Measurements from ENCODE around the gene PLCB1.
A peak's percentile ranks its signal among the peaks of the same experiment; 100 is the strongest.

The PLCB1 gene

GRCh38 chr20:8183526-8183925 lies 51.5 kb downstream of the PLCB1 start:
- CTCF ChIA-PET = interaction anchor here (1.2 kb wide), 1 partner anchor 9 kb away, joined by 5 read pairs; no protein-coding TSS in a partner anchor

GRCh38 chr20:8187740-8188139 lies 55.7 kb downstream of the PLCB1 start:
- DNase-seq = peak; percentile 18 to 69 (median 58)
- Histone ChIP-seq H3K27ac (ENCODE audit: insufficient read depth in 1 of 2, low read depth in 1 of 2, low read length in 2 of 2, poor library complexity in 1 of 2, severe bottlenecking in 2 of 2) (no peak overlapping the region), H3K27me3 (replicated peaks in 2 of 5; ENCODE audit: control insufficient read depth in 4 of 5, insufficient read depth in 5 of 5, low read length in 4 of 5) (no peaks in the 10 kb centered on the region), H3K4me1 (ENCODE audit: control extremely low read depth in 1 of 4, control insufficient read depth in 4 of 4, insufficient read depth in 4 of 4, low read length in 3 of 4) (peaks cover 0 to 3% (median 0%) of the 10 kb centered on the region in 4 experiments), H3K4me3 (ENCODE audit: control insufficient read depth in 1 of 7, extremely low read depth in 1 of 7, insufficient read depth in 4 of 7, low read depth in 2 of 7, low read length in 6 of 7) (no peak overlapping the region), H3K9me3 (ENCODE audit: control extremely low read depth in 1 of 5, control insufficient read depth in 4 of 5, insufficient read depth in 2 of 5, low read depth in 1 of 5, low read length in 4 of 5) (peaks cover 0 to under 1% (median 0%) of the 10 kb centered on the region in 5 experiments), H3K36me3 (ENCODE audit: control insufficient read depth in 4 of 4, insufficient read depth in 4 of 4, low read length in 3 of 4) (peaks cover 0 to 4% (median under 1%) of the 10 kb centered on the region in 4 experiments)
- CTCF ChIA-PET = interaction anchor here (0.8 kb wide), 1 partner anchor 9 kb away, joined by 4 read pairs; no protein-coding TSS in a partner anchor
- 81% methylated on average over 2 of the region's 2 CpGs for WGBS (ENCODE audit: insufficient coverage)
- POLR2A ChIA-PET = no interaction called here

More at GRCh38 chr20:8183526-8183925, 51.5 kb downstream of the PLCB1 start:
- no CpG with 5 or more reads among the region's 2 CpGs for WGBS (ENCODE audit: insufficient coverage)
- POLR2A ChIA-PET = no interaction called here
- Histone ChIP-seq H3K27ac (ENCODE audit: insufficient read depth in 1 of 2, low read depth in 1 of 2, low read length in 2 of 2, poor library complexity in 1 of 2, severe bottlenecking in 2 of 2) (no peak overlapping the region), H3K4me3 (ENCODE audit: control insufficient read depth in 1 of 7, extremely low read depth in 1 of 7, insufficient read depth in 4 of 7, low read depth in 2 of 7, low read length in 6 of 7) (no peak overlapping the region), H3K27me3 (replicated peaks in 2 of 5; ENCODE audit: control insufficient read depth in 4 of 5, insufficient read depth in 5 of 5, low read length in 4 of 5) (no peaks in the 10 kb centered on the region), H3K4me1 (ENCODE audit: control extremely low read depth in 1 of 4, control insufficient read depth in 4 of 4, insufficient read depth in 4 of 4, low read length in 3 of 4) (peaks cover 0 to 3% (median 0%) of the 10 kb centered on the region in 4 experiments), H3K9me3 (ENCODE audit: control extremely low read depth in 1 of 5, control insufficient read depth in 4 of 5, insufficient read depth in 2 of 5, low read depth in 1 of 5, low read length in 4 of 5) (peaks cover 0 to 4% (median 0%) of the 10 kb centered on the region in 5 experiments), H3K36me3 (ENCODE audit: control insufficient read depth in 4 of 4, insufficient read depth in 4 of 4, low read length in 3 of 4) (peaks cover 0 to 4% (median 0%) of the 10 kb centered on the region in 4 experiments)
- no peak for DNase-seq

- Histone ChIP-seq H3K27me3 (replicated peaks in 2 of 5; ENCODE audit: control insufficient read depth in 4 of 5, insufficient read depth in 5 of 5, low read length in 4 of 5) (no peaks in the 10 kb centered on the region), H3K9me3 (ENCODE audit: control extremely low read depth in 1 of 5, control insufficient read depth in 4 of 5, insufficient read depth in 2 of 5, low read depth in 1 of 5, low read length in 4 of 5) (peaks cover 1 to 16% (median 6%) of the 10 kb centered on the region in 5 experiments), H3K27ac (ENCODE audit: insufficient read depth in 1 of 2, low read depth in 1 of 2, low read length in 2 of 2, poor library complexity in 1 of 2, severe bottlenecking in 2 of 2) (no peak overlapping the region), H3K36me3 (ENCODE audit: control insufficient read depth in 4 of 4, insufficient read depth in 4 of 4, low read length in 3 of 4) (peaks cover 0 to 16% (median 6%) of the 10 kb centered on the region in 4 experiments), H3K4me1 (ENCODE audit: control extremely low read depth in 1 of 4, control insufficient read depth in 4 of 4, insufficient read depth in 4 of 4, low read length in 3 of 4) (peaks cover 0 to 3% (median 0%) of the 10 kb centered on the region in 4 experiments), H3K4me3 (ENCODE audit: control insufficient read depth in 1 of 7, extremely low read depth in 1 of 7, insufficient read depth in 4 of 7, low read depth in 2 of 7, low read length in 6 of 7) (no peak overlapping the region)
- CTCF ChIA-PET = interaction anchor here (1.6 kb wide), 1 partner anchor 16 kb away, joined by 3 read pairs; no protein-coding TSS in a partner anchor
- DNase-seq = no peak
- WGBS (ENCODE audit: insufficient coverage) = 95% methylated on average over 3 of the region's 7 CpGs
- POLR2A ChIA-PET = interaction anchor here (0.9 kb wide), 1 partner anchor 14 kb away, joined by 3 read pairs; no protein-coding TSS in a partner anchor
These were observed 58.2 kb downstream of the PLCB1 start for GRCh38 chr20:8190043-8190880.

GRCh38 chr20:8194721-8195120 lies 62.7 kb downstream of the PLCB1 start:
- no peak overlapping the region for H3K27ac ChIP-seq (ENCODE audit: insufficient read depth in 1 of 2, low read depth in 1 of 2, low read length in 2 of 2, poor library complexity in 1 of 2, severe bottlenecking in 2 of 2)
- no peak overlapping the region for H3K4me3 ChIP-seq (ENCODE audit: control insufficient read depth in 1 of 7, extremely low read depth in 1 of 7, insufficient read depth in 4 of 7, low read depth in 2 of 7, low read length in 6 of 7)
- ChIA-PET CTCF (no interaction called here), POLR2A (no interaction called here)
- H3K36me3 ChIP-seq (ENCODE audit: control insufficient read depth in 4 of 4, insufficient read depth in 4 of 4, low read length in 3 of 4) = peaks cover 0 to 16% (median 6%) of the 10 kb centered on the region in 4 experiments
- no peaks in the 10 kb centered on the region for H3K4me1 ChIP-seq (ENCODE audit: control extremely low read depth in 1 of 4, control insufficient read depth in 4 of 4, insufficient read depth in 4 of 4, low read length in 3 of 4)
- H3K9me3 ChIP-seq (ENCODE audit: control extremely low read depth in 1 of 5, control insufficient read depth in 4 of 5, insufficient read depth in 2 of 5, low read depth in 1 of 5, low read length in 4 of 5) = peaks cover 1 to 18% (median 6%) of the 10 kb centered on the region in 5 experiments
- H3K27me3 ChIP-seq (replicated peaks in 2 of 5; ENCODE audit: control insufficient read depth in 4 of 5, insufficient read depth in 5 of 5, low read length in 4 of 5) = no peaks in the 10 kb centered on the region
- DNase-seq = no peak

GRCh38 chr20:8196096-8196495 lies 64.0 kb downstream of the PLCB1 start:
- WGBS (ENCODE audit: insufficient coverage) = 89% methylated on average over 1 of the region's 1 CpG
- DNase-seq = no peak
- ChIA-PET CTCF (interaction anchor here (1.1 kb wide), 1 partner anchor 8 kb away, joined by 4 read pairs; no protein-coding TSS in a partner anchor), POLR2A (no interaction called here)
- no peak overlapping the region for H3K27ac ChIP-seq (ENCODE audit: insufficient read depth in 1 of 2, low read depth in 1 of 2, low read length in 2 of 2, poor library complexity in 1 of 2, severe bottlenecking in 2 of 2)
- peaks cover 1 to 18% (median 6%) of the 10 kb centered on the region in 5 experiments for H3K9me3 ChIP-seq (ENCODE audit: control extremely low read depth in 1 of 5, control insufficient read depth in 4 of 5, insufficient read depth in 2 of 5, low read depth in 1 of 5, low read length in 4 of 5)
- no peaks in the 10 kb centered on the region for H3K4me1 ChIP-seq (ENCODE audit: control extremely low read depth in 1 of 4, control insufficient read depth in 4 of 4, insufficient read depth in 4 of 4, low read length in 3 of 4)
- H3K4me3 ChIP-seq (ENCODE audit: control insufficient read depth in 1 of 7, extremely low read depth in 1 of 7, insufficient read depth in 4 of 7, low read depth in 2 of 7, low read length in 6 of 7) = no peak overlapping the region
- H3K36me3 ChIP-seq (ENCODE audit: control insufficient read depth in 4 of 4, insufficient read depth in 4 of 4, low read length in 3 of 4) = peaks cover 0 to 16% (median 6%) of the 10 kb centered on the region in 4 experiments
- no peaks in the 10 kb centered on the region for H3K27me3 ChIP-seq (replicated peaks in 2 of 5; ENCODE audit: control insufficient read depth in 4 of 5, insufficient read depth in 5 of 5, low read length in 4 of 5)

- H3K27ac ChIP-seq (ENCODE audit: insufficient read depth in 1 of 2, low read depth in 1 of 2, low read length in 2 of 2, poor library complexity in 1 of 2, severe bottlenecking in 2 of 2) = no peak overlapping the region
- POLR2A ChIA-PET = no interaction called here
- no peak overlapping the region for H3K4me3 ChIP-seq (ENCODE audit: control insufficient read depth in 1 of 7, extremely low read depth in 1 of 7, insufficient read depth in 4 of 7, low read depth in 2 of 7, low read length in 6 of 7)
- H3K9me3 ChIP-seq (ENCODE audit: control extremely low read depth in 1 of 5, control insufficient read depth in 4 of 5, insufficient read depth in 2 of 5, low read depth in 1 of 5, low read length in 4 of 5) = peaks cover 0 to 2% (median 0%) of the 10 kb centered on the region in 5 experiments
- H3K27me3 ChIP-seq (replicated peaks in 2 of 5; ENCODE audit: control insufficient read depth in 4 of 5, insufficient read depth in 5 of 5, low read length in 4 of 5) = no peaks in the 10 kb centered on the region
- no peaks in the 10 kb centered on the region for H3K4me1 ChIP-seq (ENCODE audit: control extremely low read depth in 1 of 4, control insufficient read depth in 4 of 4, insufficient read depth in 4 of 4, low read length in 3 of 4)
- peaks cover 0 to 7% (median 1%) of the 10 kb centered on the region in 4 experiments for H3K36me3 ChIP-seq (ENCODE audit: control insufficient read depth in 4 of 4, insufficient read depth in 4 of 4, low read length in 3 of 4)
- CTCF ChIA-PET = no interaction called here
- DNase-seq = no peak
These were observed 68.2 kb downstream of the PLCB1 start for GRCh38 chr20:8200220-8200619.

- Histone ChIP-seq H3K4me1 (ENCODE audit: control extremely low read depth in 1 of 4, control insufficient read depth in 4 of 4, insufficient read depth in 4 of 4, low read length in 3 of 4) (peaks cover 0 to 13% (median 9%) of the 10 kb centered on the region in 4 experiments), H3K9me3 (ENCODE audit: control extremely low read depth in 1 of 5, control insufficient read depth in 4 of 5, insufficient read depth in 2 of 5, low read depth in 1 of 5, low read length in 4 of 5) (no peaks in the 10 kb centered on the region), H3K27me3 (replicated peaks in 2 of 5; ENCODE audit: control insufficient read depth in 4 of 5, insufficient read depth in 5 of 5, low read length in 4 of 5) (no peaks in the 10 kb centered on the region), H3K36me3 (ENCODE audit: control insufficient read depth in 4 of 4, insufficient read depth in 4 of 4, low read length in 3 of 4) (peaks cover 0 to 7% (median 1%) of the 10 kb centered on the region in 4 experiments), H3K27ac (ENCODE audit: insufficient read depth in 1 of 2, low read depth in 1 of 2, low read length in 2 of 2, poor library complexity in 1 of 2, severe bottlenecking in 2 of 2) (no peak overlapping the region), H3K4me3 (ENCODE audit: control insufficient read depth in 1 of 7, extremely low read depth in 1 of 7, insufficient read depth in 4 of 7, low read depth in 2 of 7, low read length in 6 of 7) (no peak overlapping the region)
- 100% methylated on average over 1 of the region's 1 CpG for whole genome bisulfite sequencing (ENCODE audit: insufficient coverage)
- POLR2A ChIA-PET = no interaction called here
- CTCF ChIA-PET = interaction anchor here (1.4 kb wide), 1 partner anchor 9 kb away, joined by 3 read pairs; no protein-coding TSS in a partner anchor
- peak in 1 of 3 donors; percentile 22 for DNase-seq
These were observed 71.3 kb downstream of the PLCB1 start for GRCh38 chr20:8203366-8203765.

Data from common myeloid progenitor, CD34-positive (primary cell).